ENCODE data around the gene SNRPF.
"Not testable (repeated sequence)": the region's sequence is repeated elsewhere in the genome, so short reads cannot be mapped to it uniquely, and the experiment has no call there.

The SNRPF gene
- long read RNA-seq, transcript SNRPF-201 (4 exons, 1,389 nt) = major isoform, 30 of 36 reads
- long read RNA-seq, partial matches to known transcripts = 4 of 36 reads
- long read RNA-seq, other reads (novel, unspliced or antisense) = 2 of 36 reads

- peaks cover 5% of the 10 kb centered on the region for H3K27me3 ChIP-seq (ENCODE audit: insufficient read depth, poor library complexity, severe bottlenecking)
- peak within 1 kb of the TSS; percentile 92 for H3K27ac ChIP-seq (replicated peaks)
- TF ChIP-seq SPI1 (IDR thresholded peaks at IDR 0.05; ENCODE audit: borderline replicate concordance, low read depth) (no peak), GABPA (IDR thresholded peaks at IDR 0.05; ENCODE audit: low read depth) (no peak), POLR2AphosphoS5 (IDR thresholded peaks at IDR 0.05; ENCODE audit: low read depth) (peak; percentile 95)
- TF ChIP-seq, protein P1, sequence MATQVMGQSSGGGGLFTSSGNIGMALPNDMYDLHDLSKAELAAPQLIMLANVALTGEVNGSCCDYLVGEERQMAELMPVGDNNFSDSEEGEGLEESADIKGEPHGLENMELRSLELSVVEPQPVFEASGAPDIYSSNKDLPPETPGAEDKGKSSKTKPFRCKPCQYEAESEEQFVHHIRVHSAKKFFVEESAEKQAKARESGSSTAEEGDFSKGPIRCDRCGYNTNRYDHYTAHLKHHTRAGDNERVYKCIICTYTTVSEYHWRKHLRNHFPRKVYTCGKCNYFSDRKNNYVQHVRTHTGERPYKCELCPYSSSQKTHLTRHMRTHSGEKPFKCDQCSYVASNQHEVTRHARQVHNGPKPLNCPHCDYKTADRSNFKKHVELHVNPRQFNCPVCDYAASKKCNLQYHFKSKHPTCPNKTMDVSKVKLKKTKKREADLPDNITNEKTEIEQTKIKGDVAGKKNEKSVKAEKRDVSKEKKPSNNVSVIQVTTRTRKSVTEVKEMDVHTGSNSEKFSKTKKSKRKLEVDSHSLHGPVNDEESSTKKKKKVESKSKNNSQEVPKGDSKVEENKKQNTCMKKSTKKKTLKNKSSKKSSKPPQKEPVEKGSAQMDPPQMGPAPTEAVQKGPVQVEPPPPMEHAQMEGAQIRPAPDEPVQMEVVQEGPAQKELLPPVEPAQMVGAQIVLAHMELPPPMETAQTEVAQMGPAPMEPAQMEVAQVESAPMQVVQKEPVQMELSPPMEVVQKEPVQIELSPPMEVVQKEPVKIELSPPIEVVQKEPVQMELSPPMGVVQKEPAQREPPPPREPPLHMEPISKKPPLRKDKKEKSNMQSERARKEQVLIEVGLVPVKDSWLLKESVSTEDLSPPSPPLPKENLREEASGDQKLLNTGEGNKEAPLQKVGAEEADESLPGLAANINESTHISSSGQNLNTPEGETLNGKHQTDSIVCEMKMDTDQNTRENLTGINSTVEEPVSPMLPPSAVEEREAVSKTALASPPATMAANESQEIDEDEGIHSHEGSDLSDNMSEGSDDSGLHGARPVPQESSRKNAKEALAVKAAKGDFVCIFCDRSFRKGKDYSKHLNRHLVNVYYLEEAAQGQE (IDR thresholded peaks at IDR 0.05; ENCODE audit: insufficient replicate concordance, low read depth) = peak; percentile 38
- H3K4me3 ChIP-seq (replicated peaks; ENCODE audit: insufficient read depth, low read length) = peak within 1 kb of the TSS; percentile 54
- DNase-seq (ENCODE audit: low read depth in 1 of 2, low spot score in 1 of 2) = peak; percentile 95 to 97
Observed at GRCh38 chr12:95858451-95859343, at the start of gene SNRPF. SNRPF (plus strand) TSS chr12:95858952; CDS start chr12:95859074, 122 bp downstream.

DNA sequence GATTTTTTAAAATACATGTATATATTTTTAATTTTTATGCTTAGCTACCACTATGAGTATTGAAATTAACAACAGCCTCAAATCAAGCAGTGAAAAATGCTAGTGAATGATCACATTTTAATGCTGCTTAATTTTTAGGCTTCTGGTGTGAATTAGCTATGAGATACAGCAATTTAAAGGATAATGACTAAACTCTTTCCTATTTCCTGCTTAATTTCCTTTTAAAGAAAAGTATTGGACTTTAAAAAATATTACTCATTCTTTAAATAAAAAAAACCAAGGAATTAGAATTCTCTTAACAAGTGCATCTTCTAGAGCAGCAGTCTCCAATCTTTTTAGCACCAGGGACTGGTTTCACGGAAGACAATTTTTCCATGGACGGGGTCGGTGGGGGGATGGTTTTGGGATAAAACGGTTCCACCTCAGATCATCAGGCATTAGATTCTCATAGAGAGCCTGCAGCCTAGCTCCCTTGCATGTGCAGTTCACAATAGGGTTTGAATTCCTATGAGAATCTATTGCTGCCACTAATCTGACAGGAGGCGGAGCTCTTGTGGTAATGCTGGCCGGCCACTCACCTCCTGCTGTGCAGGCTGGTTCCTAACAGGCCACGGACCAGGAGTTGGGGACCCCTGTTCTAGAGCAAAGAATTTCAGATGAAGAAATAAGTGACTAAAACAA is 49.6 kb upstream of the SNRPF start:
- Histone ChIP-seq H3K27ac (replicated peaks) (no peak overlapping the region), H3K4me3 (replicated peaks; ENCODE audit: insufficient read depth, low read length) (no peak overlapping the region), H3K27me3 (ENCODE audit: insufficient read depth, poor library complexity, severe bottlenecking) (peaks cover 7% of the 10 kb centered on the region)
- no peak for DNase-seq (ENCODE audit: low read depth in 1 of 2, low spot score in 1 of 2)
- TF ChIP-seq GABPA (IDR thresholded peaks at IDR 0.05; ENCODE audit: low read depth) = no peak
- TF ChIP-seq SPI1 (IDR thresholded peaks at IDR 0.05; ENCODE audit: borderline replicate concordance, low read depth) = no peak
- TF ChIP-seq CTCF (IDR thresholded peaks at IDR 0.05; ENCODE audit: insufficient read depth, low read length) = no peak
- TF ChIP-seq, protein P1 (IDR thresholded peaks at IDR 0.05; ENCODE audit: insufficient replicate concordance, low read depth) = no peak
- no peak for TF ChIP-seq POLR2AphosphoS5 (IDR thresholded peaks at IDR 0.05; ENCODE audit: low read depth)

- no peak overlapping the region for H3K27ac ChIP-seq (replicated peaks)
- no peak overlapping the region for H3K4me3 ChIP-seq (replicated peaks; ENCODE audit: insufficient read depth, low read length)
- DNase-seq (ENCODE audit: low read depth in 1 of 2, low spot score in 1 of 2) = no peak
- TF ChIP-seq POLR2AphosphoS5 (IDR thresholded peaks at IDR 0.05; ENCODE audit: low read depth) = no peak
- no peak for TF ChIP-seq CTCF (IDR thresholded peaks at IDR 0.05; ENCODE audit: insufficient read depth, low read length)
- no peak for TF ChIP-seq GABPA (IDR thresholded peaks at IDR 0.05; ENCODE audit: low read depth)
- TF ChIP-seq, protein P1 (IDR thresholded peaks at IDR 0.05; ENCODE audit: insufficient replicate concordance, low read depth) = no peak
- no peak for TF ChIP-seq SPI1 (IDR thresholded peaks at IDR 0.05; ENCODE audit: borderline replicate concordance, low read depth)
- H3K27me3 ChIP-seq (ENCODE audit: insufficient read depth, poor library complexity, severe bottlenecking) = peaks cover 8% of the 10 kb centered on the region
Observed at GRCh38 chr12:95810411-95810810, 48.3 kb upstream of the SNRPF start.

GRCh38 chr12:95812155-95812554 is 46.6 kb upstream of the SNRPF start:
- not testable (repeated sequence) for H3K27ac ChIP-seq (replicated peaks); H3K4me3 ChIP-seq (replicated peaks; ENCODE audit: insufficient read depth, low read length); H3K27me3 ChIP-seq (ENCODE audit: insufficient read depth, poor library complexity, severe bottlenecking); DNase-seq (ENCODE audit: low read depth in 1 of 2, low spot score in 1 of 2)

Data from HL-60 (cell line).